Endothelial cell (in vitro differentiated cells): Measurements from ENCODE around the gene BCLAF3. TPM values are rescaled to one million over a fixed set of nuclear protein-coding genes. Genes with fewer than 3 reads are reported as not detected.

Source experiments
- DNase-seq: peaks from one replicate; pipeline ENCODE4 v3.0.0; 2021; ENCODE audit warnings: low spot score
- H3K27ac Mint-ChIP-seq: one replicate; pipeline ENCODE4 v1.8.0; 2021; ENCODE audit warnings: mixed read lengths, inconsistent platforms; ENCODE audit not compliant: unreplicated experiment
- H3K27me3 Mint-ChIP-seq: one replicate; pipeline ENCODE4 v1.8.0; 2021; ENCODE audit warnings: mild to moderate bottlenecking, moderate library complexity, mixed read lengths, inconsistent platforms; ENCODE audit not compliant: unreplicated experiment
- H3K36me3 Mint-ChIP-seq: one replicate; pipeline ENCODE4 v1.8.0; 2021; ENCODE audit warnings: mild to moderate bottlenecking, low read depth, mixed read lengths, inconsistent platforms; ENCODE audit not compliant: unreplicated experiment
- H3K4me1 Mint-ChIP-seq: one replicate; pipeline ENCODE4 v1.8.0; 2021; ENCODE audit warnings: mild to moderate bottlenecking, mixed read lengths, inconsistent platforms; ENCODE audit not compliant: unreplicated experiment
- H3K4me3 Mint-ChIP-seq: one replicate; pipeline ENCODE4 v1.8.0; 2021; ENCODE audit warnings: mild to moderate bottlenecking, mixed read lengths, inconsistent platforms; ENCODE audit not compliant: unreplicated experiment
- H3K9me3 Mint-ChIP-seq: one replicate; pipeline ENCODE4 v1.8.0; 2021; ENCODE audit warnings: mixed read lengths, inconsistent platforms; ENCODE audit not compliant: unreplicated experiment
- CTCF ChIP-seq: fragments of 200-600 bp; sonication (generic); IDR thresholded peaks from one replicate; pipeline ENCODE4 v1.5.0; 2021; ENCODE audit warnings: antibody characterized with exemption; ENCODE audit not compliant: unreplicated experiment
- total RNA-seq: library from RNA; stranded (reverse); fragmentation: NEBNext Ultra II Directional; extraction: Animal tissue kit (Norgen Biotek cat#: 25700); gene quantifications from one replicate; pipeline ENCODE4 v1.2.1, GENCODE V29; 2021; ENCODE audit not compliant: unreplicated experiment

Gene BCLAF3
- total RNA-seq, 1 donor from 2014 or later, result 9.6 TPM

DNA sequence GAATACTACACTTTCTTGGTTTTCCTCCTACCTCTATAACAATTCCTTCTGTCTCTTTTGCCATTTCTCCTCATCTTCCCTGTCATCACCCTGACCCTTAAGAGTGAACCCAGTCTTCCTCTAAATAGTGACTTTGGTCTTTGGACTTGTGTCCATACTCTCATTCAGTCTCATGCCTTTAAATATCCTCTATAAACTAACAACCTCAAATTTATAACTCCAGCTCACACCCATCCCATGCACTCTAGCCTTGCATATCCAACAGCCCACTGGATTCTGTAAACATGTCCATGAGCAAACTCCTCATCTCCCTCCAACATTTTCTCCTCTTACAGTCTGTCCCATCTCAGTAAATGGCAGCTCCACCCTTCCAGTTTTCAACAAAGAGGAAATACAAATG lies 15.0 kb downstream of the BCLAF3 start:
- H3K27ac Mint-ChIP-seq, result no peak overlapping the region
- no peaks in the 10 kb centered on the region for H3K4me1 Mint-ChIP-seq
- H3K4me3 Mint-ChIP-seq, result no peak overlapping the region
- no peak for TF ChIP-seq CTCF
- no peak for DNase-seq
- H3K9me3 Mint-ChIP-seq, result no peaks in the 10 kb centered on the region
- peaks cover 16% of the 10 kb centered on the region for H3K36me3 Mint-ChIP-seq
- H3K27me3 Mint-ChIP-seq, result no peaks in the 10 kb centered on the region

- no peak overlapping the region for H3K4me3 Mint-ChIP-seq
- TF ChIP-seq CTCF, result no peak
- no peaks in the 10 kb centered on the region for H3K9me3 Mint-ChIP-seq
- peaks cover 12% of the 10 kb centered on the region for H3K36me3 Mint-ChIP-seq
- H3K4me1 Mint-ChIP-seq, result no peaks in the 10 kb centered on the region
- no peak overlapping the region for H3K27ac Mint-ChIP-seq
- no peak for DNase-seq
- peaks cover 3% of the 10 kb centered on the region for H3K27me3 Mint-ChIP-seq
Measured at GRCh38 chrX:19972984-19973383, 17.9 kb downstream of the BCLAF3 start.

DNA sequence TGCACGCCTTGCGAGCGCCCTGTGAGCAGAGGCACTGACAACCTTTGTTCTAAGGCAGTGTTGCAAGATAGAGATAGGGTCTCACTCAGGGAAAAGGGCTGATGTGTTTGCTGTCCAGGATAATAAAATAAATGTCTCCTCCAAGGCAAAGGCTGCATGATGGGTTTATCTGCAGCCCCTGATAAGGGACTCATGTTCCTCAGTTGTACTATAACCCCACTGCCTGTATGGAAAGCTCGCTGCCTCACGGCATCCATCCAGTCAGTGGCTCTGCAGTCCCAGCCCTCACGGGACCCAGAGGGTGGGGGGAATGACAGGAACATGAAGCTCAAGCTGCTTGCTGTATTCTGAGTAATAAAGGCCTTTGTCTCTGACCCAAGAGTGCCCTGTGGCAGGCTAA lies 22.6 kb downstream of the BCLAF3 start:
- Mint-ChIP-seq H3K9me3 (no peaks in the 10 kb centered on the region), H3K4me1 (no peaks in the 10 kb centered on the region), H3K27ac (no peak overlapping the region), H3K27me3 (peaks cover 3% of the 10 kb centered on the region), H3K36me3 (peaks cover 6% of the 10 kb centered on the region), H3K4me3 (no peak overlapping the region)
- no peak for TF ChIP-seq CTCF
- DNase-seq, result no peak

GRCh38 chrX:19966056-19966455 lies 24.8 kb downstream of the BCLAF3 start:
- Mint-ChIP-seq H3K4me1 (peaks cover under 1% of the 10 kb centered on the region), H3K4me3 (no peak overlapping the region), H3K36me3 (peaks cover 6% of the 10 kb centered on the region), H3K27me3 (peaks cover 3% of the 10 kb centered on the region), H3K9me3 (no peaks in the 10 kb centered on the region), H3K27ac (no peak overlapping the region)
- TF ChIP-seq CTCF, result no peak
- DNase-seq, result no peak

DNA sequence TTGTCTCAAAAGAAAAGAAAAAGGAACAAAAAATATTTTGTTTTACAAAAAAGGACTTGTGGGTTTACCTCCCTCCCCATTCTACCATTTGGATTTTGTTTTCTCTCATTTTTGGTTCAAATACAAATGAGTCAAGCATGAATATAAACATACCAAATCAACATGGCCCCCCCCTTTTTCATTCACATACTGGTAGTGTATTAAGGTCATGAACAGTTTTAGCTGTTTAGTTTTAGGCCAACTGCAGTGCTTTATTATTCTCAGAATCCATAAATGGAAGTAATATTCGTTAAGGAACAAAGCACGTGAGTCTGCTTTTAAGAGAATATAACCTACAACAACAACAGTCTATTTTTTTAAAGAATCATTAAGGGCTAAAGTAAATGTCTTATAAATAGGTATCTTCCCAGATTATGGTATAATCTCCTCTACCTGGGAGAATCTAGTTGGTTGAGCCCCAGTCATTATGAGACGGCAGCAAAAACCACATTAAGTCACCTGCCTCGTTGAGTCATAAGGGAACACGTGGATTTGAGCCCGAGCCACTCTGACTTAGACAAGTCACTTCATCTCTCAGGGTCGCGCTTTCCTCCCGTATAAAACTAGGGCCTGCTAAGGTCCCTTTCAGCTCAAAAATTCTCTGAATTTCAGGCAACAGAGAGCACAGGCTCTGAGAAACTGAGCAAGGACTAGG lies 26.7 kb downstream of the BCLAF3 start:
- no peak for DNase-seq
- Mint-ChIP-seq H3K36me3 (peaks cover 6% of the 10 kb centered on the region), H3K9me3 (no peaks in the 10 kb centered on the region), H3K27me3 (peaks cover 3% of the 10 kb centered on the region), H3K4me1 (peaks cover 6% of the 10 kb centered on the region), H3K27ac (no peak overlapping the region), H3K4me3 (no peak overlapping the region)
- no peak for TF ChIP-seq CTCF
